ENCODE measurements around the gene EFHB.
A peak's percentile ranks its signal among the peaks of the same experiment; 100 is the strongest.
"Not testable (repeated sequence)": the region's sequence is repeated elsewhere in the genome, so short reads cannot be mapped to it uniquely, and the experiment has no call there.

The EFHB gene, protein sequence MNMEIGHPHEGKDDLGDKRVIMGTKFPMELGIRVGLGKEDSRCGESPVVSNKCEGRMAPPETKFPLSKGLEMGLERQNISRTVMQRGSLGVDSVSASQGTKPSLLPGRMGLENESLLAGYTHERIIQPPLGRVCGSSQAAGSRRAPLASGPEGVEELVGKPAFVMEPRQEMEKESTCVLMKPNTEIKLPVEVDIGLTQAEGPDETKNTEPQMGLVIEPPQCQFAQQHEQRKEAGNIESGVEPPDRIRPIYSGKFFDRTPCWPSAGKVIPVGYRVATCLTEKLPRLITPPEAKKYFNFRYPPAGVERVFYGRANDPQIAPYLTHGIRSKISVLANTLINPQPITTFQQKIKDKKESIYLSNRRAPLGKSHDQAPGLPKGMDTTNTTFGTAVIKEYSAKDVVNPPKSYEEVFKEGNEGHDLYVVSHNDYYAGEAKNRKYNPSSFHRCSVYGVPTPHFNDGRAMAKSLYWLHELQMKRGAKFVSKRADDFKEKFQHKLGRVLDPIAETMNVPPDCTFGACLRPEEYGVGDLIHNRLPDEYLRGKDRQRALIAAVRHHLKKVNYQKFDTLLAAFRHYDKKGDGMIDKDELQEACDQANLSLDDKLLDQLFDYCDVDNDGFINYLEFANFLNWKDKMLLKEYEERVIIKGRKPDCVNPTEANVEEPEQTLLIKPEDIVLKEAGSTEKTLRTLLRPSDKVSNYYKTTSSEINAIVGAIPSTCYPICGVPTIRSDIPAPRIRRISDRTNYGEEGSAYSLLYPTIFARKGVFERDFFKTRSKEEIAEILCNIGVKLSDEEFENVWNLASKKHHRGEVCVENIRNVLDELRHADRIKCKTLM

GRCh38 chr3:19934098-19934566 is at the start of gene EFHB:
TSS of gene EFHB (minus strand) at chr3:19934217. CDS start at chr3:19934018, 199 bp downstream.
- DNase-seq: peak in 1 of 2 experiments; percentile 31

DNA sequence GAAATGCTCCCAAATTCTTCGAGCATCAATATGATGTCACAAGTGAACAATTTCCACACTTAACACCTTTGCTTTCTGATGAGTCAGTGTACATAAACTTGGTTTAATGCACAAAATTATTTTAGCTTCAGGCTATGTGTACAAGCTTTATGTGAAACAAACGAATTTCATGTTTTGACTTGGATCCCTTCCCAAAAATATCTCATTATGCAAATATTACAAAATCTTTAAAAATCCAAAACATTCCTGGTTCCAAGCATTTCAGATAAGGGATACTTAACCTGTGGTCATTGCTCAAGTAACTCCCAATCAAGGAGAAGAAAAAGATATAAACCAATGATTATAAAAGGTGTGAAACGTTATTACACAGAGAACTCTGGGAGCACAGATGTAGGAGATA is 38.0 kb upstream of the EFHB start:
- DNase-seq: no peak

DNA sequence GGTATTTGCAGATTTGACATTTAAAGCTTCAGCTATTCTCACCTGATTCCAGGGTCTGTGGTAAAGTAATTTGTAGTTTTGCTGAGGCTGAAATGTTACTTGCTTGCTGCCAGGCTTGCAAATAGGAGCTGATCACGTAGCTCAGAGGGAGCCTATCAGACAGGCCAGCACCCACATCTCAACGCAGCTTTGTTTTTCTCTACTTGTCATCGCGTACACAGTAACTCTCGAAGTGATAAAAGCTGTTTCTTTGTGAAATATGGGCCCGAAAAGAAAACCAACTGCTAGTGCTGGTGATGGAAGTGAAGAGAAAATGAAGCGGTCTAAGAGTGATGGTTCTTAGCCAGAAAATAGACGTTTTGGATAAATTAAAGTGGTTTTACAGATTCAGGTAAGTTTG is 36.3 kb upstream of the EFHB start:
- DNase-seq: no peak

GRCh38 chr3:19967812-19968211 is 33.8 kb upstream of the EFHB start:
- DNase-seq: no peak

GRCh38 chr3:19967208-19967607 is 33.2 kb upstream of the EFHB start:
- DNase-seq: no peak

DNA sequence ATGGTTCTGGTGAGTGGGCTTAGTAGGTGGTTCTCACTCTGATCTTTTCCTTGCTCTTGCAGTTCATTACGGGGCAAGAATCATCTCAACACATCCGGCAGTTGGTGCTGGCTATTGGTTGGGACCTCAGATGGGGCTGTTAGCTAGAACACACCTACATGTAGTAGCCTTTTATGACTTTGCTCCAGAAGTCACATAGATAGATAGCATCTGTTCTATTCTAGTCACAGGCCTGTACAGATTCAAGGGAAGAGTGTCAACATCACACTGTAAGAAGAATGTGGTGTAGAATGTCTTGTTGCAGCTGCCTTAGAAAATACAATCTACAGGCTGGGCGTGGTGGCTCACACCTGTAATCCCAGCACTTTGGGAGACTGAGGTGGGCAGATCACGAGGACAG is 27.9 kb upstream of the EFHB start:
- no peak for DNase-seq

GRCh38 chr3:19960696-19961095 is 26.7 kb upstream of the EFHB start:
- no peak for DNase-seq

GRCh38 chr3:19959505-19959904 is 25.5 kb upstream of the EFHB start:
- DNase-seq: no peak

DNA sequence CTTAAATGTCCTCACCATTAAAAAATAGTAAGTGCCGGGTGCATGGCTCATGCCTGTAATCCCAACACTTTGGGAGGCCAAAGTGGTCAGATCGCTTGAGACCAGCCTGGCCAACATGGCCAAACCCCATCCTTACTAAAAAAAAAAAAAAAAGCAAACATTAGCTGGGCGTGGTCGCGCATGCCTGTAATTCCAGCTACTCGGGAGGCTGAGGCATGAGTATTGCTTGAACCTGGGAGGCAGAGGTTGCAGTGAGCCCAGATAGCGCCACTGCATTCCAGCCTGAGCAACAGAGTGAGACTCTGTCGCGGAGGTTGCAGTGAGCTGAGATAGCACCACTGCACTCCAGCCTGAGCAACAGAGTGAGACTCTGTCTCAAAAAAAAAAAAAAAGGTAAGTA is 23.3 kb upstream of the EFHB start:
- not testable (repeated sequence) for DNase-seq

GRCh38 chr3:19954676-19955075 is 20.7 kb upstream of the EFHB start:
- no peak for DNase-seq

DNA sequence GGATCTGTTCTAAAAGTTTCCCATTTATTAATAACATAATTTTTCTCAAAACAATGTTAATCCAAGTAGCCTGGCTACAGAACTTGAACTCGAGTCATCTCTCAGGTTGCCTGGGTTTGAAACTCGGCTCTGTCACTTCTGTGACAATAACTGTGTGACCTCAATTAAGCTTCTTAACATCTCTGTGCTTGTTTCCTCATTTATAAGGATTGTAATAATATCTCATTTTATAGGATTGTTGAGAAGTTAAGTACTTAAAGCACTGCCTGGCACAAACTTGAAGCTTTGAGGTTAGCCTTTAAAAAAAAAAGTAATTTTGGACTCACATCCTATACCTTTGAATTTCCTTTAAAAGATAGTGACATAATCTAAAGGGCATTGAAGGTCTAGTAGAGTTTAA is 16.3 kb upstream of the EFHB start:
- DNase-seq: no peak

GRCh38 chr3:19948226-19948591 is 14.2 kb upstream of the EFHB start:
- no peak for DNase-seq

DNA sequence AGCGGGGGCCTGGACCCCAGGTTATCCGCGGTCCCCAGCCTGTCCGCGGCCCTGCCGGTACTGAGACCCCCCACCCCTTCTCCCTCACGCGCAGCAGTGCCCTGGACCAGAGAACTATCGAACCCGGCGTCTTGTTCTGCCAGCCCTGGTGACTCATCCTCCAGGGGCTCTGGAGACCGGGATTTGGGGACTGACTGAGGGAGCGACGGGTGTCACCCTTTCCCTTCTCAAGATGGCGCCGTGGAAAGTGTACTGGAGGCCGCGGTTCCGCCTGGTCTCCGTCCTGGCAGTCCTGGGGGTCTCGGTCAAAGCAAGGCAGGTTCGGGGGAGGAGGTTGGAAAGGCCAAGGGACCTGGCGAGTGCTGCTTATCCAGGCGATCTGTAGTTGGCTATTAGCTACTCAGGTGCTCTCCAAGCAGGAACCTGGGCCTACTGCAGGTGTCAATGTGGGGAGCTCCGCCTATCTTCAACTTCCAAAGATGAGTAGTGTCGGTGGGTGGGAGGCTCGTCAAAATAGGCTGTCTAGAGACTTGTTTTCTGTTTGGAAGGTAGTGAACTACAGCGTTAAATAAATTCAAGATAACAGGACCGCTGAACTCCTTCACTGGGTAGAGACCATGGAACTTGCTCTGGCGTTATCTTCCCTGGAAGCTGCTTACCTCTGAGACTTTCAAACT is 13.7 kb upstream of the EFHB start:
- peak; percentile 70 to 74 for DNase-seq

GRCh38 chr3:19946832-19947548 is 13.0 kb upstream of the EFHB start, which contains the start of gene RAB5A:
TSS of gene RAB5A (plus strand) at chr3:19947097. CDS start at chr3:19950899, 3,802 bp downstream.
- DNase-seq: peak; percentile 98

DNA sequence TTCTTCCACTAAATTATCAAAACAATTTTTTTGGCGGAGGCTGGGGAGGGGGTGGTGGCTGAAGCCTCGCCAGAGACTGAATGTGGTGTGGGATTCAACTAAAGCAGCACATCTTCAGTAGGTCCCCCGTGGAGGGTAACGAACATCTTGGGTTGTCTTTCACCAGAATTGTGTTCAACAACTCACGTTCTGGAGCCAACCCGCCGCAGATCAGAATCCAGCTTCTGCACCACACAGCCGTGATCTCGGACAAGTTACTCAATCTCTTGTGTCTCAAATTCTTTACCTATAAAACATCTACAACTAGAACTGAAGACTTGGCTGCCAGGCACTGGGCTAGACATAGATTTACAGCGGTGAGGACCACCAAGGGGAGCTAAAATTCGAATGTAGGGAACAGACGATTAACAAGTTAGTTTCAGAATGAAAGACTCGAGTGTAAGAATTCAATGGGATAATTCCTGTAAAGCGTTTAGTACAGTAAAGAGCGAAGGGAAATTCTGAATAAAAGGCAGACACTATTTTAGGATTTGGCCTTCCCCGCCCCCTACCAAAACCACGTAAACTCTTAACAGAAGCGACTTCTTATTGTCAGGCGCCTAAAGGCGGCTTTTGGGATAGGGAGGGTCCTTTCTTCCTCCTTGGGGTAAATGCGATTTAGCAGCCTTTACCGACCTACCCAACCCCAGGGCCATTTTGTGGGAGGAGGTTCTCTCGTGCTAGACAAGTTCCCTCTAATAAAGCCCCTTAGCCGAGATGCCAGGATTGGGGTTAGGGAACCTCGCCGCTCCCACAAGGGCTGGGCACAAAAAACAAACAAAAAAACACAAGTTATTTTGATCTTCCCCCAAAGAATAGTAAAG is 12.2 kb upstream of the EFHB start:
- no peak for DNase-seq

DNA sequence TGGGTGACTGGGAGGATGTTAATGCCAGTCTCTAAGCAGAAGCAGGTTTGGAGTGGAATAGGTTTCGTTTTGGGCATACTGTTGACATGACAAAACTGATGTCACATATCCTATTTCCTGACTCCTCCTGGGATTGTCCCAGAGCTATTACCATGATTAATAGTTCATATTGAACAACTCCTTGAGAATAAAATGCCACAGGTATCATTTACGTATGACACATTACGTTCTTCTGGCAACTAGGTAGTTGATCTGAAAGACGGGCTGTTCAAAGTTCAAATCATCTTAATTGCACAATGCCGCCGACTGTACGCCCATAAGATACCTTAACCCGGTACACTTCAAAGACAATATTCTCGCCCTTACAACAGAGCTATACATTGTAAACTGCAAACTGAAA is 11.5 kb upstream of the EFHB start:
- DNase-seq: no peak

GRCh38 chr3:19940643-19941042 is 6.6 kb upstream of the EFHB start:
- DNase-seq: no peak

DNA sequence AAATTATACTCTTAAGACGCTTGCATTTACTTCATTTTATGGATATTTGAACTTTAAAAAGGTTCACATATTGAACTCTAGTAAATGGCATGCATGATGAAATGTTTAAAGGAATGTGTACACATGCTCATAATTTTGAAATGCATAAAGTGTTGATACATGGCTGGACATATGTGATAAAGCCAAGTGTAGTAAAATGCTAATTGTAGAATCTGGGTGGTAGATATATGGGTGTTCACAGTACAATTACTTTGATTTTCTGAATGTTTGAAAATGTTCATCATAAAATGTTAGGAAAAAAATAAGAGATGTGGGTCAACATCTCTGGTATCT is 4.2 kb upstream of the EFHB start:
- DNase-seq: no peak

DNA sequence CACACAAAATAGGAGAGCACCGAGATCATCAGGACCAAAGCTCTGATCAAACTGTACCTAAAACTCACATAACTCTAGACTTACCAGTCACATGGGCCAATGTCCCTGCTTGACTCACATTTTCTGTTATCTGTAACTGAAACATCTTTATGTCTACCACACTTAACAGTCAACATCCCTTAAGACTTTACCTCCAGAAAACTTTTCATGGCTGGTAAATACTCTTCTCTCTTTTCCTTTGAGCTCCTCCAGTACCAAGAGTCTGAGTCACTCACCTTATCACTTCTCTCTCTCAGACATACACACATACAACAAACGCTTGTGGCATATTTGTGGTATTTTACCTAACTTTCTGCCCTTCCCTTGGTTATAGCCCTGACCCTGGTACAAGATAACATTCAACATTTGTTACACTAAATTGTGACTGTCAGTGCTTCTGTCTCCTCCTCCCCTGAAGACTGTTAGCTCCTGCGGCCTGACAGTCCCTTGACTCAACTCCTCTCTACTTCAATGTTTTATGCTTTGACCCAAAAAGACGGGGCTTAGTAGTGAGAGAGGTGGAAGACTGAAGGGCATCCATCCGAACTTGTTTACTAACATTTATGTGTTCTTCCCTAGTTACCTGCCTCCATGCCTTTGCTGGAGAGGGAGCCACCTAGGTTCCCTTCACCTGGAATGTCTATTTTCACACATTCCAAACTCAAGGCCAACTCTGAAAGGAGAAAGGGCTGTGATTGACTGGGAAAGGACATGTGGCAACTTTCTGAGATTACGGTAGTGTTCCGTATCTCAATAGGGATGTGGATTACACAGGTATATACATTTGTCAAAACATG is 3.7 kb upstream of the EFHB start:
- peak in 1 of 2 experiments; percentile 28 for DNase-seq

GRCh38 chr3:19932422-19932821 is 1.6 kb downstream of the EFHB start:
- DNase-seq: no peak

- DNase-seq: no peak
These were observed 2.2 kb downstream of the EFHB start for GRCh38 chr3:19931767-19932188.
